Measurements from ENCODE around the gene MTIF2.
"Not testable (repeated sequence)": the region's sequence is repeated elsewhere in the genome, so short reads cannot be mapped to it uniquely, and the experiment has no call there.

MTIF2 gene

DNA sequence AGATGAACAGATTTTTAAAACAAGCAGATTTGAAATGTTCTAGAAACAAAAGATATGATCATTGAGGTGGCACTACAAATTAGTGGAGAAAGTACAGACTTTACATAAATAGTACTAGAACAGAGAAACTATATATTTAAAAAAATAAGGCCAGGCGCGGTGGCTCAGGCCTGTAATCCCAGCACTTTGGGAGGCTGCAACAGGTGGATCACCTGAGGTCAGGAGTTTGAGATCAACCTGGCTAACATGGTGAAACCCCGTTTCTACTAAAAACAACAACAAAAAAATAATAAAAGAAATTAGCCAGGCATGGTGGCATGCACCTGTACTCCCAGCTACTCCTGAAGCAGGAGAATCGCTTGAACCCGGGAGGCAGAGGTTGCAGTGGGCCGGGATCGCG lies 82.2 kb downstream of the MTIF2 start:
- not testable (repeated sequence) for DNase-seq

Measured in activated CD4-positive, alpha-beta T cell treated with anti-CD3 and anti-CD28 coated beads, Interleukin-2, amount 50 U/mL, for 16 hours (primary cell).